LNCAP (cell line): ENCODE results near the gene VAMP4.

Experiments
- CTCF ChIP-seq: fragments of 450-650 bp; IDR thresholded peaks from 2 replicates; pipeline ENCODE4 v1.5.1; 2017; ENCODE audit warnings: mild to moderate bottlenecking

VAMP4 gene

DNA sequence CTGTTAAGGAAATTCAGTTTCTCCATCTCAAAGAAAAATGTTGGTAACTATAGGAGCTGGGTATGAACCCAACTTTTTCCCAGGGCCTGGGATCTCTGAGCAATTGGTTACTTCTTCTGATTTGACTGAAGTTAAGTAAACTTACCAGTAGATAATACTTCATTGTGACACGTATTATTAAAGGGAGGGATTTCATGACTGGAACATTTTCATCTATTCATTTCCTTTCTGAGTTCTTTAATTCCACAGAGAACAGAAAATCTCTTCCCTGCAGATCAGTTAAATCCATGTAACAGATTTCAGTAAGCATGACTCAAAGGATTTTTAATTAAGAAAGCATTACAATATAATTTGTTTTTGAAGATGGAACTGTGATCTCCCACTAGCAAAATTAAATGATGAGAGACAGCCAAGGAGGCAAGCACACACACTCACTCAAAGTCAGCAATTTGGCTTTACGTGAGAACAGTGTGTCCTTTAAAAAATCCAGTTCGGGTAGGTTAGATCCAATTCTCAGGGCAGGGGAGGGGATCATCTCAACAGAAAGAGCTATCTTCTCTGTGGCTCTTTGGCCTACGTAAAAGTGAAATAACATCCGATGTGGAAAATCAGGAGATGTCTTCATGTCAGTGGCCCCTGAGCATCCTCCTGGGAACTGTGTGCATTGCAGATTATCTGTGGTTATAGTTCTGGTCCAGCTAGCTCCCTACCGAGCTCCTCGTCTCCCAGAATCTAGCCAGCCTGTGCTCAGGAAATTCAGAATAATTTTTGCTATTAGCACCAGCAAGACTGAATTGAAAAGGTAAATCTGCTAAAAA, 78.6 kb downstream of the VAMP4 start:
- TF ChIP-seq CTCF, result no peak

GRCh38 chr1:171661076-171661650, 80.7 kb downstream of the VAMP4 start:
- no peak for TF ChIP-seq CTCF

DNA sequence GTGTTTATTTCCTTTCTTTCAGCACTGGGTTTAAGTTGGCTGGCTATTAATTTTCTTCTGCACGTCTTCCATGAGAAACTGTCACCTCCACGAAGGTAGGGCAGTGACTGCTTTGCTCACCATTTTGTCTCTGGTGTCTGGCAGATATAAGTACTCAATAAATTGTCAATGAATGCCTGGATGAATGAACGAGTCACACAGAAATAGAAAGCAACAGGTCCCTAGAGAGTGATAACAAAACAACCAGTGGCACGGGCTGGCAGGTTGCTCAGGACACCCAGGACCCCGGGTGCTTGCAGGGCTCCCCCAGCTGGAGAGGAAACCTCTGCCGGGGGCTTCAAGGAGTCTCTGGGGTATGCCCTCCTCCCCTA, 86.1 kb downstream of the VAMP4 start:
- peak; percentile 32; the same call in 1 of the 2 replicates for TF ChIP-seq CTCF

- TF ChIP-seq CTCF, result peak; percentile 79
Observed at GRCh38 chr1:171654942-171655745, 86.7 kb downstream of the VAMP4 start.

GRCh38 chr1:171654201-171654941, 87.5 kb downstream of the VAMP4 start:
- no peak for TF ChIP-seq CTCF

- TF ChIP-seq CTCF, result no peak
Observed at GRCh38 chr1:171653796-171654195, 88.1 kb downstream of the VAMP4 start.

GRCh38 chr1:171652234-171652822, 89.5 kb downstream of the VAMP4 start, which contains the start of gene MYOC:
TSS of gene MYOC (minus strand) at chr1:171652688. CDS start at chr1:171652611, 77 bp downstream.
- no peak for TF ChIP-seq CTCF
